OCI-LY3 (cell line): ENCODE data around the gene CTBP2.

Source experiments
- CTCF ChIP-seq: fragments of 200-600, 300-600 bp; sonication (generic); IDR thresholded peaks from 2 replicates; pipeline ENCODE4 v1.5.1; 2014; ENCODE audit warnings: antibody characterized with exemption, low read length, low read depth
- EZH2phosphoT487 ChIP-seq: fragments of 200-600 bp; shearing (Covaris generic); IDR thresholded peaks from 2 replicates; pipeline ENCODE4 v1.6.1; 2018; ENCODE audit warnings: antibody characterized with exemption, mixed run types, low read depth

GRCh38 chr10:125141150-125141859, 19.1 kb downstream of the CTBP2 start:
- TF ChIP-seq CTCF (no peak), EZH2phosphoT487 (no peak)
